Mesenchymal stem cell (in vitro differentiated cells and primary cell): ENCODE results near the gene PLA2G2C.
"Not testable (repeated sequence)": the region's sequence is repeated elsewhere in the genome, so short reads cannot be mapped to it uniquely, and the experiment has no call there.

Experiments
- DNase-seq: peaks from one replicate; pipeline ENCODE4 v3.0.0-alpha.2; 2013
- H2AFZ ChIP-seq: one replicate; pipeline ENCODE4 v1.6.1; 2013; ENCODE audit warnings: low read depth, mild to moderate bottlenecking, control low read depth, inconsistent platforms, low read length, moderate library complexity
- H2AK5ac ChIP-seq: 2 replicates; pipeline ENCODE4 v1.6.1; 2013; ENCODE audit warnings: low read length, moderate library complexity, mild to moderate bottlenecking, inconsistent platforms; ENCODE audit not compliant: severe bottlenecking
- H2BK120ac ChIP-seq: one replicate; pipeline ENCODE4 v1.6.1; 2013; ENCODE audit warnings: low read depth, mild to moderate bottlenecking, inconsistent platforms, low read length, moderate library complexity
- H2BK12ac ChIP-seq, 2 experiments: one replicate each; pipeline ENCODE4 v1.6.1; 2013; ENCODE audit warnings: inconsistent platforms in 2 of 2, low read length in 2 of 2, mild to moderate bottlenecking in 2 of 2, moderate library complexity in 2 of 2, control low read depth in 1 of 2
- H2BK15ac ChIP-seq: one replicate; pipeline ENCODE4 v1.6.1; 2013; ENCODE audit warnings: mild to moderate bottlenecking, low read depth, inconsistent platforms; ENCODE audit not compliant: poor library complexity, severe bottlenecking
- H2BK5ac ChIP-seq: 2 replicates; pipeline ENCODE4 v1.6.1; 2013; ENCODE audit warnings: low read depth, mild to moderate bottlenecking, low read length, control low read depth, inconsistent platforms; ENCODE audit not compliant: poor library complexity, severe bottlenecking
- H3K14ac ChIP-seq, 2 experiments: one replicate each; pipeline ENCODE4 v1.6.1; 2013; ENCODE audit warnings: inconsistent platforms in 2 of 2, low read length in 2 of 2, control low read depth in 1 of 2, mild to moderate bottlenecking in 1 of 2, moderate library complexity in 1 of 2
- H3K18ac ChIP-seq, 2 experiments: one replicate each; pipeline ENCODE4 v1.6.1; 2013; ENCODE audit warnings: inconsistent platforms in 2 of 2, low read length in 2 of 2, control low read depth in 1 of 2, low read depth in 1 of 2, mild to moderate bottlenecking in 1 of 2
- H3K23ac ChIP-seq, 2 experiments: one replicate each; pipeline ENCODE4 v1.6.1; 2013; ENCODE audit warnings: inconsistent platforms in 2 of 2, low read length in 2 of 2, mild to moderate bottlenecking in 2 of 2, moderate library complexity in 2 of 2, control low read depth in 1 of 2
- H3K27ac ChIP-seq: 2 replicates; pipeline ENCODE4 v1.5.1; 2013; ENCODE audit warnings: mild to moderate bottlenecking, moderate library complexity, low read length, control low read depth, inconsistent platforms; ENCODE audit not compliant: poor library complexity, severe bottlenecking
- H3K27me3 ChIP-seq, 2 experiments: 2 replicates each; pipeline versions ENCODE4 v1.6.1 to v1.7.0; 2013; ENCODE audit warnings: low read length in 2 of 2, mild to moderate bottlenecking in 2 of 2, moderate library complexity in 2 of 2, control low read depth in 1 of 2, inconsistent platforms in 1 of 2; ENCODE audit not compliant: control insufficient read depth in 1 of 2, insufficient read depth in 1 of 2
- H3K36me3 ChIP-seq, 2 experiments: 2 replicates each; pipeline versions ENCODE4 v1.6.1 to v1.7.0; 2013; ENCODE audit warnings: low read length in 2 of 2, control low read depth in 1 of 2, inconsistent platforms in 1 of 2, low read depth in 1 of 2, mild to moderate bottlenecking in 1 of 2; ENCODE audit not compliant: insufficient read depth in 2 of 2, control insufficient read depth in 1 of 2
- H3K4ac ChIP-seq, 2 experiments: one replicate each; pipeline ENCODE4 v1.6.1; 2013; ENCODE audit warnings: inconsistent platforms in 2 of 2, low read length in 2 of 2, mild to moderate bottlenecking in 2 of 2, moderate library complexity in 2 of 2, control low read depth in 1 of 2, low read depth in 1 of 2
- H3K4me1 ChIP-seq: 2 replicates; pipeline ENCODE4 v1.6.1; 2013; ENCODE audit warnings: low read depth, low read length, control low read depth; ENCODE audit not compliant: control insufficient read depth, insufficient read depth
- H3K4me2 ChIP-seq: 2 replicates; pipeline ENCODE4 v1.6.1; 2013; ENCODE audit warnings: low read length, mild to moderate bottlenecking, inconsistent platforms; ENCODE audit not compliant: poor library complexity, severe bottlenecking
- H3K4me3 ChIP-seq, 2 experiments: 2 replicates each; pipeline versions ENCODE4 v1.5.1 to v1.7.0; 2013; ENCODE audit warnings: low read length in 2 of 2, mild to moderate bottlenecking in 2 of 2, control low read depth in 1 of 2, low read depth in 1 of 2; ENCODE audit not compliant: insufficient read depth in 1 of 2
- H3K79me1 ChIP-seq: replicated peaks from 2 replicates; pipeline ENCODE4 v1.6.1; 2013; ENCODE audit warnings: mild to moderate bottlenecking, control low read depth, low read length, inconsistent platforms; ENCODE audit not compliant: poor library complexity, severe bottlenecking
- H3K9ac ChIP-seq: 2 replicates; pipeline ENCODE4 v1.7.0; 2013; ENCODE audit warnings: mild to moderate bottlenecking, low read length, moderate library complexity
- H3K9me3 ChIP-seq: 2 replicates; pipeline ENCODE4 v1.7.0; 2013; ENCODE audit warnings: mild to moderate bottlenecking, low read length; ENCODE audit not compliant: control insufficient read depth
- H4K8ac ChIP-seq: one replicate; pipeline ENCODE4 v1.6.1; 2013; ENCODE audit warnings: inconsistent platforms, mild to moderate bottlenecking, low read length, moderate library complexity
- H4K91ac ChIP-seq: one replicate; pipeline ENCODE4 v1.6.1; 2013; ENCODE audit warnings: mild to moderate bottlenecking, low read length, inconsistent platforms
- WGBS: methylation state at CpG from one replicate; pipeline ENCODE4 v1.1.7; 2013; ENCODE audit warnings: mixed read lengths; 5-methylcytosine and 5-hydroxymethylcytosine counted together

Gene PLA2G2C

GRCh38 chr1:20219053-20219452 lies 32.7 kb upstream of the PLA2G2C start:
- H3K9ac ChIP-seq, H3K23ac ChIP-seq, H2BK120ac ChIP-seq, H2BK15ac ChIP-seq, H3K36me3 ChIP-seq, H4K91ac ChIP-seq, H3K9me3 ChIP-seq, H2BK5ac ChIP-seq, DNase-seq, H3K4me2 ChIP-seq, H3K79me1 ChIP-seq, H3K18ac ChIP-seq, H2BK12ac ChIP-seq, H2AK5ac ChIP-seq, H4K8ac ChIP-seq, H2AFZ ChIP-seq, H3K14ac ChIP-seq, H3K4me1 ChIP-seq, H3K4ac ChIP-seq, H3K4me3 ChIP-seq, H3K27ac ChIP-seq: not testable (repeated sequence)
- 90% methylated on average over 5 of the region's 6 CpGs for WGBS
- peaks cover 45 to 64% of the 10 kb centered on the region in 2 experiments for H3K27me3 ChIP-seq

- H3K27ac ChIP-seq = no peak overlapping the region
- no peak overlapping the region for H3K9ac ChIP-seq
- H2BK12ac ChIP-seq = no peak overlapping the region
- H3K4me1 ChIP-seq = peaks cover 5% of the 10 kb centered on the region
- no peak overlapping the region for H3K23ac ChIP-seq
- H3K14ac ChIP-seq = no peak overlapping the region
- H2AK5ac ChIP-seq = no peak overlapping the region
- 85% methylated on average over 1 of the region's 1 CpG for WGBS
- H3K4me2 ChIP-seq = no peak overlapping the region
- H3K36me3 ChIP-seq = no peaks in the 10 kb centered on the region
- H2BK15ac ChIP-seq = no peak overlapping the region
- H3K9me3 ChIP-seq = peaks cover 5% of the 10 kb centered on the region
- no peak overlapping the region for H3K4me3 ChIP-seq
- peaks cover 35 to 41% of the 10 kb centered on the region in 2 experiments for H3K27me3 ChIP-seq
- H4K8ac ChIP-seq = no peak overlapping the region
- H3K4ac ChIP-seq = no peak overlapping the region
- no peak overlapping the region for H2BK5ac ChIP-seq
- H2BK120ac ChIP-seq = no peak overlapping the region
- H4K91ac ChIP-seq = no peak overlapping the region
- DNase-seq = peak; percentile 12
- H3K18ac ChIP-seq = no peak overlapping the region
- no peak overlapping the region for H2AFZ ChIP-seq
- no peaks in the 10 kb centered on the region for H3K79me1 ChIP-seq
Observed at GRCh38 chr1:20216574-20216973, 30.3 kb upstream of the PLA2G2C start.

GRCh38 chr1:20215716-20216115 lies 29.4 kb upstream of the PLA2G2C start:
- Histone ChIP-seq H3K4ac (no peak overlapping the region), H2AFZ (no peak overlapping the region), H3K27me3 (peaks cover 35 to 38% of the 10 kb centered on the region in 2 experiments), H3K4me1 (peaks cover 5% of the 10 kb centered on the region), H3K4me2 (no peak overlapping the region), H2BK12ac (no peak overlapping the region), H3K36me3 (no peaks in the 10 kb centered on the region), H2BK5ac (no peak overlapping the region), H4K8ac (no peak overlapping the region), H3K9me3 (peaks cover 5% of the 10 kb centered on the region), H3K18ac (no peak overlapping the region), H4K91ac (no peak overlapping the region), H3K4me3 (no peak overlapping the region), H3K23ac (no peak overlapping the region), H3K27ac (no peak overlapping the region), H3K14ac (no peak overlapping the region), H3K79me1 (no peaks in the 10 kb centered on the region), H2AK5ac (no peak overlapping the region), H2BK120ac (no peak overlapping the region), H2BK15ac (no peak overlapping the region), H3K9ac (no peak overlapping the region)
- DNase-seq = no peak
- 92% methylated on average over 5 of the region's 6 CpGs for WGBS

- H4K8ac ChIP-seq = no peak overlapping the region
- no peak overlapping the region for H2BK12ac ChIP-seq
- no peak overlapping the region for H3K14ac ChIP-seq
- no peak overlapping the region for H3K18ac ChIP-seq
- H3K4me3 ChIP-seq = peak overlapping the region in 1 of 2 experiments; percentile 38
- H3K9ac ChIP-seq = peak overlapping the region; percentile 17
- peak overlapping the region; percentile 18 for H3K4me2 ChIP-seq
- no peak overlapping the region for H2BK5ac ChIP-seq
- H3K27ac ChIP-seq = peak overlapping the region; percentile 1
- no peak overlapping the region for H4K91ac ChIP-seq
- no peak overlapping the region for H2BK120ac ChIP-seq
- peaks cover 5% of the 10 kb centered on the region for H3K9me3 ChIP-seq
- no peaks in the 10 kb centered on the region for H3K36me3 ChIP-seq
- DNase-seq = peak; percentile 55
- H2BK15ac ChIP-seq = no peak overlapping the region
- H3K4me1 ChIP-seq = peaks cover 5% of the 10 kb centered on the region
- no peak overlapping the region for H3K4ac ChIP-seq
- no peak overlapping the region for H2AK5ac ChIP-seq
- no peak overlapping the region for H2AFZ ChIP-seq
- no peaks in the 10 kb centered on the region for H3K79me1 ChIP-seq
- H3K23ac ChIP-seq = no peak overlapping the region
- peaks cover 33 to 48% of the 10 kb centered on the region in 2 experiments for H3K27me3 ChIP-seq
- 19% methylated on average over 21 of the region's 21 CpGs for WGBS
Observed at GRCh38 chr1:20212685-20213331, 26.5 kb upstream of the PLA2G2C start.
